Upper lobe of left lung (tissue), 4 donors: ENCODE results near the gene KAT2B.

ENCODE experiments used
- CTCF ChIP-seq, 6 experiments: fragments of 450-650 bp in 4 of 6; fragments of 200-600 bp in 2 of 6; sonication (generic) in 2 of 6; IDR thresholded peaks; one replicate each; pipeline ENCODE4 v1.5.1; 2016 to 2019; ENCODE audit warnings: antibody characterized with exemption in 6 of 6
- EP300 ChIP-seq, 4 donors: sonication (generic); formaldehyde crosslinking; IDR thresholded peaks; one replicate each; pipeline ENCODE4 v1.5.1; 2017; ENCODE audit warnings: antibody characterized with exemption in 4 of 4, control low read depth in 2 of 4
- POLR2A ChIP-seq, 4 donors: fragments of 450-650 bp; IDR thresholded peaks; one replicate each; pipeline ENCODE4 v1.5.1; 2016 to 2017; ENCODE audit warnings: antibody characterized with exemption in 4 of 4, mild to moderate bottlenecking in 2 of 4
- POLR2AphosphoS5 ChIP-seq, 2 donors: sonication (generic); formaldehyde crosslinking; IDR thresholded peaks; one replicate each; pipeline ENCODE4 v1.5.1; 2017; ENCODE audit warnings: antibody characterized with exemption in 2 of 2

GRCh38 chr3:20146301-20146700 lies 106.1 kb downstream of the KAT2B start:
- no peak for TF ChIP-seq POLR2A (IDR thresholded peaks at IDR 0.05)
- TF ChIP-seq CTCF (IDR thresholded peaks at IDR 0.05): no peak
- no peak for TF ChIP-seq POLR2AphosphoS5 (IDR thresholded peaks at IDR 0.05)
- TF ChIP-seq EP300 (IDR thresholded peaks at IDR 0.05): no peak
